H9 (cell line): Measurements from ENCODE around the gene IFI44L. TPM values are rescaled to one million over a fixed set of nuclear protein-coding genes. Genes with fewer than 3 reads are reported as not detected.

ENCODE experiments used
- DNase-seq: peaks from one replicate; pipeline ENCODE4 v3.0.0-alpha.2; 2017
- H2AFZ ChIP-seq: one replicate; pipeline ENCODE4 v1.6.1; 2013; ENCODE audit warnings: mild to moderate bottlenecking, low read length, control low read depth, moderate library complexity
- H2AK5ac ChIP-seq: 2 replicates; pipeline ENCODE4 v1.6.1; 2013; ENCODE audit warnings: low read length, control low read depth, mixed read lengths; ENCODE audit not compliant: insufficient read length
- H2BK120ac ChIP-seq: one replicate; pipeline ENCODE4 v1.6.1; 2013; ENCODE audit warnings: low read depth, mild to moderate bottlenecking, low read length, control low read depth, inconsistent platforms; ENCODE audit not compliant: poor library complexity, severe bottlenecking
- H2BK12ac ChIP-seq: 2 replicates; pipeline ENCODE4 v1.6.1; 2013; ENCODE audit warnings: low read length, control low read depth, mixed read lengths, low read depth; ENCODE audit not compliant: insufficient read length
- H2BK15ac ChIP-seq: 2 replicates; pipeline ENCODE4 v1.6.1; 2013; ENCODE audit warnings: low read depth, low read length, control low read depth
- H2BK20ac ChIP-seq: one replicate; pipeline ENCODE4 v1.6.1; 2013; ENCODE audit warnings: low read depth, mild to moderate bottlenecking, low read length, control low read depth, inconsistent platforms; ENCODE audit not compliant: poor library complexity, severe bottlenecking
- H2BK5ac ChIP-seq: 2 replicates; pipeline ENCODE4 v1.6.1; 2013; ENCODE audit warnings: low read length, control low read depth, mixed read lengths; ENCODE audit not compliant: insufficient read length
- H3K14ac ChIP-seq: 2 replicates; pipeline ENCODE4 v1.6.1; 2013; ENCODE audit warnings: low read length, control low read depth; ENCODE audit not compliant: insufficient read depth
- H3K18ac ChIP-seq: 2 replicates; pipeline ENCODE4 v1.6.1; 2013; ENCODE audit warnings: low read depth, mild to moderate bottlenecking, mixed read lengths, low read length, control low read depth; ENCODE audit not compliant: insufficient read length
- H3K23ac ChIP-seq: 2 replicates; pipeline ENCODE4 v1.6.1; 2013; ENCODE audit warnings: low read length, control low read depth, mixed read lengths, low read depth; ENCODE audit not compliant: insufficient read length
- H3K23me2 ChIP-seq: 2 replicates; pipeline ENCODE4 v1.6.1; 2013; ENCODE audit warnings: low read depth, mild to moderate bottlenecking, mixed read lengths, low read length, control low read depth; ENCODE audit not compliant: insufficient read length, poor library complexity, severe bottlenecking
- H3K27ac ChIP-seq: 2 replicates; pipeline ENCODE4 v1.5.1; 2013; ENCODE audit warnings: low read length, control low read depth, mixed read lengths, low read depth; ENCODE audit not compliant: insufficient read length
- H3K27me3 ChIP-seq: 2 replicates; pipeline ENCODE4 v1.6.1; 2013; ENCODE audit warnings: low read length, control low read depth, inconsistent platforms; ENCODE audit not compliant: insufficient read depth
- H3K4ac ChIP-seq: 2 replicates; pipeline ENCODE4 v1.6.1; 2013; ENCODE audit warnings: low read depth, mild to moderate bottlenecking, control low read depth, inconsistent platforms, low read length, moderate library complexity
- H3K4me1 ChIP-seq: 2 replicates; pipeline ENCODE4 v1.6.1; 2013; ENCODE audit warnings: low read length, control low read depth, inconsistent platforms; ENCODE audit not compliant: insufficient read depth
- H3K4me2 ChIP-seq: 2 replicates; pipeline ENCODE4 v1.6.1; 2013; ENCODE audit warnings: low read length, control low read depth, mixed read lengths; ENCODE audit not compliant: insufficient read length, insufficient read depth
- H3K56ac ChIP-seq: 2 replicates; pipeline ENCODE4 v1.6.1; 2013; ENCODE audit warnings: low read depth, mild to moderate bottlenecking, mixed read lengths, low read length, control low read depth; ENCODE audit not compliant: insufficient read length
- H3K79me1 ChIP-seq: 2 replicates; pipeline ENCODE4 v1.6.1; 2013; ENCODE audit warnings: low read depth, mild to moderate bottlenecking, moderate library complexity, low read length, control low read depth, inconsistent platforms; ENCODE audit not compliant: insufficient read depth, poor library complexity, severe bottlenecking
- H3K79me2 ChIP-seq: 2 replicates; pipeline ENCODE4 v1.6.1; 2013; ENCODE audit warnings: low read length, control low read depth, inconsistent platforms; ENCODE audit not compliant: insufficient read depth
- H3K9ac ChIP-seq: 2 replicates; pipeline ENCODE4 v1.6.1; 2013; ENCODE audit warnings: low read length, control low read depth, mixed read lengths; ENCODE audit not compliant: insufficient read length; ENCODE audit errors: extremely low read depth
- H3K9me3 ChIP-seq: one replicate; pipeline ENCODE4 v1.6.1; 2013; ENCODE audit warnings: low read depth, low read length, inconsistent platforms; ENCODE audit not compliant: control insufficient read depth
- H3T11ph ChIP-seq: one replicate; pipeline ENCODE4 v1.6.1; 2013; ENCODE audit warnings: mild to moderate bottlenecking, low read length, control low read depth, inconsistent platforms
- H4K20me1 ChIP-seq: one replicate; pipeline ENCODE4 v1.6.1; 2013; ENCODE audit not compliant: control insufficient read depth, insufficient read length, insufficient read depth
- H4K5ac ChIP-seq: 2 replicates; pipeline ENCODE4 v1.6.1; 2013; ENCODE audit warnings: low read depth, mild to moderate bottlenecking, mixed read lengths, low read length, control low read depth; ENCODE audit not compliant: insufficient read length
- H4K8ac ChIP-seq: replicated peaks from 2 replicates; pipeline ENCODE4 v1.6.1; 2013; ENCODE audit warnings: low read length, control low read depth, mixed read lengths, low read depth; ENCODE audit not compliant: insufficient read length
- H4K91ac ChIP-seq: 2 replicates; pipeline ENCODE4 v1.6.1; 2013; ENCODE audit warnings: low read depth, mild to moderate bottlenecking, moderate library complexity, mixed read lengths, low read length, control low read depth; ENCODE audit not compliant: insufficient read length
- H3K27ac Mint-ChIP-seq, 3 experiments: 2 replicates in 2 of 3; 3 replicates in 1 of 3; pipeline ENCODE4 v1.8.0; 2020 to 2021; ENCODE audit warnings: mixed read lengths in 3 of 3, mild to moderate bottlenecking in 1 of 3, moderate library complexity in 1 of 3
- H3K27me3 Mint-ChIP-seq: 2 replicates; pipeline ENCODE4 v1.8.0; 2021; ENCODE audit warnings: low read depth, mild to moderate bottlenecking, moderate library complexity, mixed read lengths
- H3K36me3 Mint-ChIP-seq, 3 experiments: 2 replicates in 2 of 3; 3 replicates in 1 of 3; pipeline ENCODE4 v1.8.0; 2020 to 2021; ENCODE audit warnings: low read depth in 3 of 3, mixed read lengths in 3 of 3; ENCODE audit not compliant: insufficient read depth in 1 of 3
- H3K4me1 Mint-ChIP-seq, 2 experiments: 2 replicates each; pipeline ENCODE4 v1.8.0; 2020; ENCODE audit warnings: mixed read lengths in 2 of 2
- H3K4me3 Mint-ChIP-seq, 2 experiments: 2 replicates in 1 of 2; 3 replicates in 1 of 2; pipeline ENCODE4 v1.8.0; 2020 to 2021; ENCODE audit warnings: mild to moderate bottlenecking in 2 of 2, mixed read lengths in 2 of 2, moderate library complexity in 1 of 2
- H3K9me3 Mint-ChIP-seq, 2 experiments: 2 replicates in 1 of 2; 3 replicates in 1 of 2; pipeline ENCODE4 v1.8.0; 2020; ENCODE audit warnings: mild to moderate bottlenecking in 2 of 2, mixed read lengths in 2 of 2, moderate library complexity in 1 of 2
- CTCF ChIP-seq: fragments of 200-600 bp; sonication (generic); conservative IDR thresholded peaks from 3 replicates; pipeline ENCODE4 v1.8.0; 2021; ENCODE audit warnings: antibody characterized with exemption, mild to moderate bottlenecking
- WGBS: extraction: QIAGEN DNeasy Blood & Tissue Kit; methylation state at CpG from one replicate; pipeline ENCODE4 v1.1.7; 2013; ENCODE audit warnings: missing lambda C conversion rate, low lambda C conversion rate, mixed read lengths; ENCODE audit not compliant: insufficient read length; ENCODE audit errors: extremely low coverage; 5-methylcytosine and 5-hydroxymethylcytosine counted together
- total RNA-seq: library from RNA; stranded (reverse); gene quantifications from 2 replicates; pipeline ENCODE4 v1.2.1, GENCODE V29; 2021

The IFI44L gene
- total RNA-seq, 1 experiment from 2014 or later: not detected

DNA sequence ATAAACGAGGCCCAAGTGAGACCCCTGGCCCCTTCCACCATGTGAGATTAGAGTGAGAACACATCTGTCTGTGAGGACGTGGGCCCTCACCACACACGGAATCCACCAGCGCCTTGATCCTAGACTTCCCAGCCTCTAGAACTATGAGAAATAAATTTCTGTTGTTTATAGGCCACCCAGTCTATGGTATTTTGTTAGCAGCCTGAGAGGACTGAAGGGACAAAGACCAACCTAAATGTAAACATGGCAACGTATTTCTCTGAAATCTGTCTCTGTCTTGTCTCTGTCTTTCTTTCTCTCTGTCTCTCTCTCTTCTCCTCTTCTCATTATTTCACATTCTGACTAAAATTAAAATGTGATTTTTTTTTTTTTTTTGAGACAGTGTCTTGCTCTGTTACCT is 15.6 kb upstream of the IFI44L start:
- no peak overlapping the region for H3K18ac ChIP-seq
- no peak overlapping the region for H2BK15ac ChIP-seq
- no peak overlapping the region for H2AFZ ChIP-seq
- no peaks in the 10 kb centered on the region for H3K79me2 ChIP-seq
- no peak overlapping the region for H2BK12ac ChIP-seq
- no peak overlapping the region for H3K27ac ChIP-seq
- H3K9me3 ChIP-seq: no peaks in the 10 kb centered on the region
- no peaks in the 10 kb centered on the region for H3K79me1 ChIP-seq
- peaks cover 8% of the 10 kb centered on the region for H3K27me3 Mint-ChIP-seq
- H3K4me1 Mint-ChIP-seq: no peaks in the 10 kb centered on the region; a peak in 1 of 4 replicates
- no peak overlapping the region for H3K4me2 ChIP-seq
- H3K27ac Mint-ChIP-seq: no peak overlapping the region
- no peak overlapping the region for H3K4ac ChIP-seq
- H3K36me3 Mint-ChIP-seq: no peaks in the 10 kb centered on the region
- no peaks in the 10 kb centered on the region; a peak in 1 of 5 replicates for H3K9me3 Mint-ChIP-seq
- no peak overlapping the region for H3K4me3 Mint-ChIP-seq
- H2BK20ac ChIP-seq: no peak overlapping the region
- H3K14ac ChIP-seq: no peak overlapping the region
- no peak for TF ChIP-seq CTCF
- no CpG with 5 or more reads among the region's 5 CpGs for WGBS
- no peak overlapping the region for H4K5ac ChIP-seq
- no peak overlapping the region for H3K56ac ChIP-seq
- no peak overlapping the region for H2BK5ac ChIP-seq
- H3T11ph ChIP-seq: no peak overlapping the region
- no peaks in the 10 kb centered on the region for H3K4me1 ChIP-seq
- no peak for DNase-seq
- H4K91ac ChIP-seq: no peak overlapping the region
- no peaks in the 10 kb centered on the region for H3K23me2 ChIP-seq
- H3K23ac ChIP-seq: no peak overlapping the region
- H3K27me3 ChIP-seq: no peaks in the 10 kb centered on the region
- H3K9ac ChIP-seq: no peak overlapping the region
- H2BK120ac ChIP-seq: no peak overlapping the region
- no peak overlapping the region for H4K8ac ChIP-seq
- H2AK5ac ChIP-seq: no peak overlapping the region
- H4K20me1 ChIP-seq: no peaks in the 10 kb centered on the region
